ENCODE measurements around the gene PODNL1. TPM values are rescaled to one million over a fixed set of nuclear protein-coding genes. Genes with fewer than 3 reads are reported as not detected.

Gene PODNL1
- total RNA-seq, 1 donor from 2014 or later = 8.7 TPM

- Mint-ChIP-seq H3K36me3 (ENCODE audit: low read depth) (peaks cover 39% of the 10 kb centered on the region), H3K4me3 (ENCODE audit: unreplicated experiment) (no peak overlapping the region), H3K9me3 (ENCODE audit: low read depth) (peaks cover 4% of the 10 kb centered on the region), H3K27me3 (ENCODE audit: low read depth) (no peaks in the 10 kb centered on the region), H3K4me1 (ENCODE audit: low read depth) (no peaks in the 10 kb centered on the region), H3K27ac (ENCODE audit: unreplicated experiment) (no peak overlapping the region)
- TF ChIP-seq CTCF (IDR thresholded peaks at IDR 0.05) = no peak
- DNase-seq (ENCODE audit: low spot score) = no peak
Measured at GRCh38 chr19:13920940-13921747, 17.1 kb downstream of the PODNL1 start.

- peaks cover 38% of the 10 kb centered on the region for H3K36me3 Mint-ChIP-seq (ENCODE audit: low read depth)
- no peaks in the 10 kb centered on the region for H3K4me1 Mint-ChIP-seq (ENCODE audit: low read depth)
Measured at GRCh38 chr19:13920524-13920923, 17.7 kb downstream of the PODNL1 start.

GRCh38 chr19:13918726-13919411 lies 19.3 kb downstream of the PODNL1 start:
- Mint-ChIP-seq H3K27ac (ENCODE audit: unreplicated experiment) (no peak overlapping the region), H3K4me1 (ENCODE audit: low read depth) (no peaks in the 10 kb centered on the region), H3K9me3 (ENCODE audit: low read depth) (peaks cover 4% of the 10 kb centered on the region), H3K27me3 (ENCODE audit: low read depth) (no peaks in the 10 kb centered on the region), H3K36me3 (ENCODE audit: low read depth) (peaks cover 36% of the 10 kb centered on the region), H3K4me3 (ENCODE audit: unreplicated experiment) (no peak overlapping the region)
- no peak for TF ChIP-seq CTCF (IDR thresholded peaks at IDR 0.05)
- no peak for DNase-seq (ENCODE audit: low spot score)

More at GRCh38 chr19:13920524-13920923, 17.7 kb downstream of the PODNL1 start:
- DNase-seq (ENCODE audit: low spot score) = no peak
- peaks cover 4% of the 10 kb centered on the region for H3K9me3 Mint-ChIP-seq (ENCODE audit: low read depth)
- no peaks in the 10 kb centered on the region for H3K27me3 Mint-ChIP-seq (ENCODE audit: low read depth)
- no peak for TF ChIP-seq CTCF (IDR thresholded peaks at IDR 0.05)
- H3K4me3 Mint-ChIP-seq (ENCODE audit: unreplicated experiment) = no peak overlapping the region
- H3K27ac Mint-ChIP-seq (ENCODE audit: unreplicated experiment) = no peak overlapping the region

- H3K4me3 Mint-ChIP-seq (ENCODE audit: unreplicated experiment) = no peak overlapping the region
- no peak for TF ChIP-seq CTCF (IDR thresholded peaks at IDR 0.05)
- no peak for DNase-seq (ENCODE audit: low spot score)
- H3K27ac Mint-ChIP-seq (ENCODE audit: unreplicated experiment) = no peak overlapping the region
- no peaks in the 10 kb centered on the region for H3K27me3 Mint-ChIP-seq (ENCODE audit: low read depth)
- peaks cover 32% of the 10 kb centered on the region for H3K36me3 Mint-ChIP-seq (ENCODE audit: low read depth)
- H3K4me1 Mint-ChIP-seq (ENCODE audit: low read depth) = no peaks in the 10 kb centered on the region
- H3K9me3 Mint-ChIP-seq (ENCODE audit: low read depth) = peaks cover 4% of the 10 kb centered on the region
Measured at GRCh38 chr19:13917888-13918406, 20.3 kb downstream of the PODNL1 start.

- Mint-ChIP-seq H3K36me3 (ENCODE audit: low read depth) (peaks cover 16% of the 10 kb centered on the region), H3K27me3 (ENCODE audit: low read depth) (no peaks in the 10 kb centered on the region), H3K4me3 (ENCODE audit: unreplicated experiment) (no peak overlapping the region), H3K9me3 (ENCODE audit: low read depth) (no peaks in the 10 kb centered on the region), H3K27ac (ENCODE audit: unreplicated experiment) (no peak overlapping the region), H3K4me1 (ENCODE audit: low read depth) (no peaks in the 10 kb centered on the region)
- no peak for TF ChIP-seq CTCF (IDR thresholded peaks at IDR 0.05)
- DNase-seq (ENCODE audit: low spot score) = no peak
Measured at GRCh38 chr19:13914777-13915176, 23.4 kb downstream of the PODNL1 start.
